Measurements from ENCODE around the gene TM4SF1.

Gene TM4SF1

DNA sequence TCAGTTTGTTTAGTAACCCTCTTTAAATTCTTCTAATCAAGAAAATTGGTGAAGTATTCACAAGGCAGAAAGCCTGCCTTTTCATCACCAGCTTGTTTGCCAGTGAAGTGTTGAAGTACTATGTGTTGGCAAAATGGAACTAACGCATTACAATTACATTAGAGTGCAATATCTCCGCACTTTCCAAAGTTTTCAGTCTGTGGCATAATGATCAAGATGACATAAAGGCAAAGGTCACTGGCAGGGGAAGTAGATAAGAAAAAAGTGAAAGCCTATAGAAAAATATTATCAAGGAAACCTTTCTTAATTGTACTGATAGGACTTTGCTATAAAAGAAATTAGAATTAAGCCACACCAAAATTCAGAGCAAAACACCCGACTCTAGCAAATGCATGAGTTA is 25.0 kb upstream of the TM4SF1 start:
- TF ChIP-seq, protein P1, sequence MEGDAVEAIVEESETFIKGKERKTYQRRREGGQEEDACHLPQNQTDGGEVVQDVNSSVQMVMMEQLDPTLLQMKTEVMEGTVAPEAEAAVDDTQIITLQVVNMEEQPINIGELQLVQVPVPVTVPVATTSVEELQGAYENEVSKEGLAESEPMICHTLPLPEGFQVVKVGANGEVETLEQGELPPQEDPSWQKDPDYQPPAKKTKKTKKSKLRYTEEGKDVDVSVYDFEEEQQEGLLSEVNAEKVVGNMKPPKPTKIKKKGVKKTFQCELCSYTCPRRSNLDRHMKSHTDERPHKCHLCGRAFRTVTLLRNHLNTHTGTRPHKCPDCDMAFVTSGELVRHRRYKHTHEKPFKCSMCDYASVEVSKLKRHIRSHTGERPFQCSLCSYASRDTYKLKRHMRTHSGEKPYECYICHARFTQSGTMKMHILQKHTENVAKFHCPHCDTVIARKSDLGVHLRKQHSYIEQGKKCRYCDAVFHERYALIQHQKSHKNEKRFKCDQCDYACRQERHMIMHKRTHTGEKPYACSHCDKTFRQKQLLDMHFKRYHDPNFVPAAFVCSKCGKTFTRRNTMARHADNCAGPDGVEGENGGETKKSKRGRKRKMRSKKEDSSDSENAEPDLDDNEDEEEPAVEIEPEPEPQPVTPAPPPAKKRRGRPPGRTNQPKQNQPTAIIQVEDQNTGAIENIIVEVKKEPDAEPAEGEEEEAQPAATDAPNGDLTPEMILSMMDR (IDR thresholded peaks at IDR 0.05): no peak
- no peak for TF ChIP-seq ZFX (IDR thresholded peaks at IDR 0.05; ENCODE audit: borderline replicate concordance)
- peak overlapping the region; percentile 96 for H3K27ac ChIP-seq

- TF ChIP-seq, protein P1 (IDR thresholded peaks at IDR 0.05): no peak
- TF ChIP-seq ZFX (IDR thresholded peaks at IDR 0.05; ENCODE audit: borderline replicate concordance): no peak
- peak overlapping the region; percentile 96 for H3K27ac ChIP-seq
Measured at GRCh38 chr3:149401926-149402310, 24.5 kb upstream of the TM4SF1 start.

DNA sequence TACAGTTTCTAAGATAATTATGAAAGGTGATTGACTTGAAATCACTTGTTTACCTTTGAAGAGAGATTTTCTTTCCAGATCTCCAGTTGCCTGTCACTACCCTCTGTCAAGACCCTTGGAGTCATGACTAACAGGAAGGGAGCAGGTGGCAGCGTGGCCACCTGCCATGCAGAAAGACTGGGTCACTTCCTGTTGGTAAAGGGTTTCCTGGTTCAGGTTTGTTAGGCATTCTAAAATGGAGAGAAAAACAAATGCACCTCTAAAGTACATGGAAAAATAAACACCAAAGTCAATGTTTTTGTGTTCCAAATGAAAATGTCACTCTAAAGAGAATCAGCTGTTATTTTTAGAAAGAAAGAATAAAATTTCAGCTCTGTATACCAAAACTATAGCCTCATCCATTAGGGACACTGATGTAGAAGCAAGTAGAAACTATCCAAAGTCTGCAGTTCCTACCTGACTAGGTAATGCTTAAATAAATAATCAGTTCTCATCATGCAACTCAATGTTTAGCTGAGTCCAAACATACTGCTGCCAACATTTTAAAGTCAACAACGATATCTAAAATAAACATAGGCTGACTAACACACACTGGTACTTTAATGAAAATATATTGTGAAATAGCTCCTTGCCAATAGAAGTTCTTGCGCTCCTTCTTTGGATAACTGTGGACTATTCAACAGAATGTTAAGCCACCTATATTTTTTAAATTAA is 23.9 kb upstream of the TM4SF1 start:
- TF ChIP-seq, protein P1 (IDR thresholded peaks at IDR 0.05): no peak
- TF ChIP-seq ZFX (IDR thresholded peaks at IDR 0.05; ENCODE audit: borderline replicate concordance): no peak
- H3K27ac ChIP-seq: peak overlapping the region; percentile 96

- no peak for TF ChIP-seq ZFX (IDR thresholded peaks at IDR 0.05; ENCODE audit: borderline replicate concordance)
- TF ChIP-seq, protein P1 (IDR thresholded peaks at IDR 0.05): no peak
- H3K27ac ChIP-seq: peak overlapping the region; percentile 96
Measured at GRCh38 chr3:149400645-149401044, 23.2 kb upstream of the TM4SF1 start.

- no peak overlapping the region for H3K27ac ChIP-seq
- TF ChIP-seq, protein P1 (IDR thresholded peaks at IDR 0.05): no peak
- TF ChIP-seq ZFX (IDR thresholded peaks at IDR 0.05; ENCODE audit: borderline replicate concordance): no peak
Measured at GRCh38 chr3:149398296-149398695, 20.8 kb upstream of the TM4SF1 start.

DNA sequence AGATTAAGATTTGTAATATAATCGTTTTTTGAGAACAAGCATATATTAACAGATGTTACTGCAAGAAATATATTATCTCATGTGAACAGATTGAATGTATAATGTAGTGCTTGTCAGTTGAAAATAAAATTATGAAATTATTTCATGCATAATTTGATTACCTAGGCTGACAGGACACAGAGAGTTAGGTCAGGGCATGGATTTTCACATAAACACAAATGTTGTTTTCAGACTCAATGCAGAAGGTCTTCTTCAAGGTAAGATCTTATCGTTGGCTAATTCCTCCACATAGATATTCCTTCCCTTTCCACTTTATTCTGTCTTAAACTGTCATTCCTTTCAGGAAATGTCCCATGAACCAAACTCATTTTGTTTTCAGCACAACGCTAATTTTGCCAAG is 20.1 kb upstream of the TM4SF1 start:
- TF ChIP-seq, protein P1 (IDR thresholded peaks at IDR 0.05): no peak
- no peak for TF ChIP-seq ZFX (IDR thresholded peaks at IDR 0.05; ENCODE audit: borderline replicate concordance)
- no peak overlapping the region for H3K27ac ChIP-seq

DNA sequence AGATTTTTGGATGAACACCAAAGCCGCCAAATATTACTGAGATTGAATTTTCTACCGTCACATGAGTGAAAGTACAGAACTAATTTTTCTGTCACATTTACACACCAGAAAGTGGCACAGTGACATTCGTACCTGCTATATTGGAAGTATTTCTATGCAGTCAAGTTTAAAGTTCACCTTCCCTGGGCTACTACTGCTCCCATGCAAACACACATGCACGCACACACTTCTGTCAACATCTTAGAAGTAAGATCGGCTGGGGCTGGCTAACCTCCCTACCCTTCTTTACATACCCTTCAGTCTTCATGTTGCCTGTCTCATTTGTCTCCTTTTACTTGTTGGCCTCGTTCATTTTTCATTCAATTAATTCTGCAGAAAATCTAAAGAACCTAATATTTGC is 19.0 kb upstream of the TM4SF1 start:
- H3K27ac ChIP-seq: peak overlapping the region; percentile 60
- no peak for TF ChIP-seq ZFX (IDR thresholded peaks at IDR 0.05; ENCODE audit: borderline replicate concordance)
- TF ChIP-seq, protein P1 (IDR thresholded peaks at IDR 0.05): no peak
